K562 (cell line): ENCODE results near the gene EFCAB8. TPM values are rescaled to one million over a fixed set of nuclear protein-coding genes. Genes with fewer than 3 reads are reported as not detected.

ENCODE experiments used
- ATAC-seq: fragments of 200-7000 bp; cut with Tn5 transposase; 3 replicates; pipeline ENCODE4 v1.9.1; 2020; ENCODE audit warnings: moderate library complexity
- BruUV-seq: library from RNA; stranded (reverse); fragments of 400-500 nt; replicated peaks from 2 replicates; lab custom pipeline; 2021; lab: Mats Ljungman, UMichigan
- CTCF ChIA-PET: fragments of 300-600 bp; formaldehyde crosslinking; extraction: SDS; loops from one replicate; lab custom pipeline; 2021; ENCODE audit warnings: low intra/inter-chr PET ratio; lab: Yijun Ruan, JAX
- POLR2A ChIA-PET: fragments of 300-600, 350-650 bp; sonication (Branson Sonifier 250); formaldehyde crosslinking; extraction: SDS; loops from one replicate; lab custom pipeline; 2021; ENCODE audit warnings: antibody characterized with exemption, inconsistent platforms; lab: Yijun Ruan, JAX
- DNase-seq, 4 experiments: peaks; one replicate each; pipeline versions ENCODE4 v3.0.0 to v3.0.0-alpha.2; 2011 to 2018; ENCODE audit warnings: low spot score in 3 of 4, mixed read lengths in 3 of 4; ENCODE audit errors: extremely low read depth in 1 of 4
- FAIRE-seq: peaks from 2 replicates; lab custom pipeline; 2011; peaks lifted over from hg19 to GRCh38; lab: Jason Lieb, UNC
- H2AFZ ChIP-seq: 2 replicates; pipeline ENCODE4 v1.6.0; 2011; ENCODE audit warnings: low read depth, low read length, control low read depth, inconsistent platforms
- H3K27ac ChIP-seq: fragments of 200-600 bp; 3 replicates; pipeline ENCODE4 v1.8.0; 2011; ENCODE audit warnings: low read depth, mild to moderate bottlenecking, control low read depth, inconsistent platforms, low read length, moderate library complexity, mixed read lengths; ENCODE audit errors: extremely low read depth
- H3K27me3 ChIP-seq, 2 experiments: fragments of 300-600 bp in 1 of 2; 2 replicates in 1 of 2; 3 replicates in 1 of 2; pipeline versions ENCODE4 v1.6.0 to v1.8.0; 2011; ENCODE audit warnings: inconsistent platforms in 2 of 2, low read length in 2 of 2, mild to moderate bottlenecking in 1 of 2, mixed read lengths in 1 of 2, moderate library complexity in 1 of 2; ENCODE audit not compliant: control insufficient read depth in 2 of 2, insufficient read depth in 2 of 2
- H3K36me3 ChIP-seq: fragments of 300-600 bp; 3 replicates; pipeline ENCODE4 v1.8.0; 2011; ENCODE audit warnings: mild to moderate bottlenecking, low read length, inconsistent platforms; ENCODE audit not compliant: control insufficient read depth, insufficient read depth
- H3K4me1 ChIP-seq, 2 experiments: fragments of 200-600 bp in 1 of 2; replicated peaks in 1 of 2; 2 replicates in 1 of 2; 3 replicates in 1 of 2; pipeline versions ENCODE4 v1.5.1 to v1.8.0; 2011; ENCODE audit warnings: inconsistent platforms in 2 of 2, low read length in 2 of 2, mild to moderate bottlenecking in 1 of 2, mixed read lengths in 1 of 2, moderate library complexity in 1 of 2; ENCODE audit not compliant: control insufficient read depth in 2 of 2, insufficient read depth in 2 of 2
- H3K4me2 ChIP-seq: 2 replicates; pipeline ENCODE4 v1.6.1; 2011; ENCODE audit warnings: low read length, control low read depth, inconsistent platforms, mixed read lengths; ENCODE audit not compliant: insufficient read depth
- H3K4me3 ChIP-seq: fragments of 200-600 bp; sonication (generic), shearing (Covaris generic); 2 replicates; pipeline ENCODE4 v1.5.1; 2016; ENCODE audit warnings: control low read depth, inconsistent platforms
- H3K79me2 ChIP-seq: fragments of 200-600 bp; 3 replicates; pipeline ENCODE4 v1.8.0; 2011; ENCODE audit warnings: low read length, inconsistent platforms; ENCODE audit not compliant: control insufficient read depth, insufficient read depth
- H3K9ac ChIP-seq, 2 experiments: 2 replicates each; pipeline versions ENCODE4 v1.6.0 to v1.6.1; 2011; ENCODE audit warnings: low read depth in 2 of 2, low read length in 2 of 2, control low read depth in 1 of 2, inconsistent platforms in 1 of 2, mild to moderate bottlenecking in 1 of 2, mixed read lengths in 1 of 2; ENCODE audit not compliant: insufficient read depth in 1 of 2
- H3K9me1 ChIP-seq: one replicate; pipeline ENCODE4 v1.6.0; 2011; ENCODE audit warnings: inconsistent platforms, mild to moderate bottlenecking, low read length, moderate library complexity; ENCODE audit not compliant: control insufficient read depth, insufficient read depth
- H3K9me3 ChIP-seq: replicated peaks from 2 replicates; pipeline ENCODE4 v1.5.1; 2011; ENCODE audit warnings: low read depth, low read length, inconsistent platforms; ENCODE audit not compliant: control insufficient read depth, insufficient read depth
- H4K20me1 ChIP-seq: replicated peaks from 2 replicates; pipeline ENCODE4 v1.6.1; 2011; ENCODE audit warnings: low read length, inconsistent platforms, mixed read lengths; ENCODE audit not compliant: control insufficient read depth, insufficient read depth
- E2F3 ChIP-seq: fragments of 250-450 bp; sonication (Bioruptor Pico); IDR thresholded peaks from 2 replicates; pipeline ENCODE4 v1.4.0; 2020; ENCODE audit warnings: mild to moderate bottlenecking
- ETV1 ChIP-seq: fragments of 450-650 bp; conservative IDR thresholded peaks from 2 replicates; pipeline ENCODE4 v1.6.1; 2016; ENCODE audit warnings: missing genetic modification characterization, control low read depth, low read depth, missing compliant biosample characterization
- EZH2 ChIP-seq: IDR thresholded peaks from 2 replicates; pipeline ENCODE4 v1.6.1; 2012; ENCODE audit warnings: low read depth, mild to moderate bottlenecking, inconsistent platforms, low read length, borderline replicate concordance
- HMG20A ChIP-seq: fragments of 450-650 bp; formaldehyde crosslinking; conservative IDR thresholded peaks from 2 replicates; pipeline ENCODE4 v1.4.0; 2020; ENCODE audit warnings: mild to moderate bottlenecking, mixed read lengths
- HNRNPH1 ChIP-seq: fragments of 200-400 bp; formaldehyde crosslinking; optimal IDR thresholded peaks from 2 replicates; pipeline ENCODE3; 2017; ENCODE audit warnings: low read depth, mild to moderate bottlenecking, low read length, moderate library complexity
- RB1 ChIP-seq: fragments of 450-650 bp; IDR thresholded peaks from 2 replicates; pipeline ENCODE4 v1.6.1; 2017; ENCODE audit warnings: low read depth, mild to moderate bottlenecking
- U2AF2 ChIP-seq: fragments of 200-400 bp; formaldehyde crosslinking; optimal IDR thresholded peaks from 2 replicates; pipeline ENCODE3; 2017; ENCODE audit warnings: low read depth, mild to moderate bottlenecking, low read length
- ZFP30 ChIP-seq: fragments of 250-450 bp; sonication (Bioruptor Pico); IDR thresholded peaks from 2 replicates; pipeline ENCODE4 v1.8.0; 2022; ENCODE audit warnings: moderate library complexity, mild to moderate bottlenecking, inconsistent platforms, borderline replicate concordance
- WGBS: fragments of 100-300 bp; shearing (Covaris generic); methylation state at CpG from one replicate; pipeline ENCODE4 v1.1.6; 2016; ENCODE audit warnings: low coverage, mixed read lengths; ENCODE audit not compliant: insufficient coverage; ENCODE audit errors: missing lambda C conversion rate; 5-methylcytosine and 5-hydroxymethylcytosine counted together
- in situ Hi-C: fragments of 300-500 bp; cut with MboI; formaldehyde crosslinking; loops from 4 replicates; pipeline ENCODE4 v1.15.0; 2018; ENCODE audit warnings: inconsistent platforms, mixed read lengths
- intact Hi-C: fragments of 100-400 bp; cut with micrococcal nuclease; formaldehyde crosslinking; loops from 2 replicates; pipeline ENCODE4 v1.14.2; 2022
- polyA plus RNA-seq, 8 experiments: library from polyadenylated mRNA; depleted of rRNA in 4 of 8; stranded (reverse) in 5 of 8; unstranded in 3 of 8; fragments of >200 nt; fragmentation: Nextera tagmentation in 2 of 8; fragmentation: Illumina TruSeq in 1 of 8; extraction: Ambion mirVana in 2 of 8; extraction: Trizol in 1 of 8; gene quantifications; 2 replicates each; pipeline versions ENCODE4 v1.2.1 to v1.2.3, GENCODE V29; 2011 to 2014; ENCODE audit warnings: inconsistent platforms in 1 of 8, missing spikeins in 1 of 8
- total RNA-seq, 7 experiments: library from RNA; depleted of rRNA in 6 of 7; stranded (reverse); fragments of >200 nt in 6 of 7; fragmentation: Illumina TruSeq in 2 of 7; extraction: Trizol in 2 of 7; gene quantifications; 2 replicates each; pipeline versions ENCODE4 v1.2.1 to v1.2.3, GENCODE V29; 2011 to 2021; ENCODE audit warnings: low replicate concordance in 1 of 7
- TF ChIP-seq, protein P1 (sequence below): sonication (generic); formaldehyde crosslinking; IDR thresholded peaks from 2 replicates; pipeline ENCODE4 v1.8.0; 2022; ENCODE audit warnings: mild to moderate bottlenecking, missing genetic modification reagents

Gene EFCAB8
- total and polyA plus RNA-seq, 9 of the 15 experiments (the other 6 are each of a cell fraction or from before 2014, with no cell fraction given) = 0.03 to 0.18 (median 0.11) TPM; not detected in 6

DNA sequence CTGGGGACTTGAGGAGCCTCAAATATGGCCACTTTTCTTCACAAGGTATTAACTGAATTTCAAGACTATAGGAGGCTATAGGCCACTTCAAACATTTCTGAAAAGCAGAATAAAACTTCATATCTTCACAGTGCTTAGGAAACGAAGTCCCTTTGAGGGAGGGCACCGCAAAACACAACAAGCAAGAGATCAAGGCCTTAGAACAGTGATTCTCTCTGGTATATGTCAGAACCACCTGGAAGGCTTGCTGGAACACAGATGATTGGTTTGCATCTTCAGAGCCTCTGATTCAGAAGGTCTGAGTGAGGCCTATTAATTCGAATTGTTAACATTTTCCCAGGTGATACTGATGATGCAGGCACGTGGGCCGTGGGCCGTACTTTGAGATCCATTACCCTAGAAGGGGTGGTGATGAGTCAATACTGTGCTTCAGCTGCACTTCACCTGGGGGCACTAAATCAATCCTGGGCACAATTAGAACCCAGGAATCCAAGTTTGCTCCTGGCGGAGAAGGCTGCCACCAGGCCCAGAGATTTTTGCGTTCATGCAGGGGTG is 134.8 kb downstream of the EFCAB8 start:
- CTCF ChIA-PET = no interaction called here
- Histone ChIP-seq H3K79me2 (no peaks in the 10 kb centered on the region), H2AFZ (no peak overlapping the region), H3K27ac (no peak overlapping the region), H3K9me3 (no peaks in the 10 kb centered on the region), H4K20me1 (no peaks in the 10 kb centered on the region), H3K9me1 (no peaks in the 10 kb centered on the region), H3K36me3 (no peaks in the 10 kb centered on the region), H3K27me3 (peaks cover 3 to 11% of the 10 kb centered on the region in 2 experiments; a peak in 1 of 5 replicates), H3K4me3 (no peak overlapping the region), H3K4me2 (no peak overlapping the region), H3K4me1 (no peaks in the 10 kb centered on the region), H3K9ac (no peak overlapping the region)
- ATAC-seq = no peak
- 0% methylated on average over 8 of the region's 8 CpGs for WGBS
- in situ Hi-C loops = no loop called here
- DNase-seq = no peak
- no peak for FAIRE-seq
- intact Hi-C loops = no loop called here
- TF ChIP-seq, protein P1, sequence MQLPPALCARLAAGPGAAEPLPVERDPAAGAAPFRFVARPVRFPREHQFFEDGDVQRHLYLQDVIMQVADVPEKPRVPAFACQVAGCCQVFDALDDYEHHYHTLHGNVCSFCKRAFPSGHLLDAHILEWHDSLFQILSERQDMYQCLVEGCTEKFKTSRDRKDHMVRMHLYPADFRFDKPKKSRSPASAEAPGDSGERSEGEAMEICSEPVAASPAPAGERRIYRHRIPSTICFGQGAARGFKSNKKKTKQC (CRISPR knock-in tag) = no peak
- TF ChIP-seq ZFP30 (CRISPR knock-in tag) = no peak
- TF ChIP-seq HMG20A (CRISPR knock-in tag) = no peak
- no peak for TF ChIP-seq E2F3 (CRISPR knock-in tag)
- TF ChIP-seq ETV1 (tag) = no peak
- TF ChIP-seq RB1 = no peak
- TF ChIP-seq EZH2 = no peak
- TF ChIP-seq U2AF2 = no peak
- no peak for TF ChIP-seq HNRNPH1
- no TSS peak for BruUV-seq
- POLR2A ChIA-PET = interaction anchor here (0.7 kb wide), 1 partner anchor 171 kb away, joined by 4 read pairs; no protein-coding TSS in a partner anchor
